ENCODE measurements around the gene CADPS2.

The CADPS2 gene

GRCh38 chr7:122532406-122533269, 353.6 kb downstream of the CADPS2 start:
- no peak for DNase-seq (ENCODE audit: low read depth in 2 of 2)

- no peak for DNase-seq (ENCODE audit: low read depth in 2 of 2)
Measured at GRCh38 chr7:122528879-122529481, 357.3 kb downstream of the CADPS2 start.

GRCh38 chr7:122525355-122525754, 360.9 kb downstream of the CADPS2 start:
- no peak for DNase-seq (ENCODE audit: low read depth in 2 of 2)

- no peak for DNase-seq (ENCODE audit: low read depth in 2 of 2)
Measured at GRCh38 chr7:122521767-122522166, 364.5 kb downstream of the CADPS2 start.

- no peak for DNase-seq (ENCODE audit: low read depth in 2 of 2)
Measured at GRCh38 chr7:122520971-122521555, 365.2 kb downstream of the CADPS2 start.

GRCh38 chr7:122518488-122518887, 367.8 kb downstream of the CADPS2 start:
- no peak for DNase-seq (ENCODE audit: low read depth in 2 of 2)

- no peak for DNase-seq (ENCODE audit: low read depth in 2 of 2)
Measured at GRCh38 chr7:122517576-122517975, 368.7 kb downstream of the CADPS2 start.

GRCh38 chr7:122515404-122515803, 370.9 kb downstream of the CADPS2 start:
- no peak for DNase-seq (ENCODE audit: low read depth in 2 of 2)

- DNase-seq (ENCODE audit: low read depth in 2 of 2): no peak
Measured at GRCh38 chr7:122511268-122511667, 375.0 kb downstream of the CADPS2 start.

- DNase-seq (ENCODE audit: low read depth in 2 of 2): no peak
Measured at GRCh38 chr7:122507591-122507990, 378.7 kb downstream of the CADPS2 start.

GRCh38 chr7:122492007-122492406, 394.3 kb downstream of the CADPS2 start:
- no peak for DNase-seq (ENCODE audit: low read depth in 2 of 2)

- no peak for DNase-seq (ENCODE audit: low read depth in 2 of 2)
Measured at GRCh38 chr7:122488241-122488640, 398.0 kb downstream of the CADPS2 start.

GRCh38 chr7:122487131-122487530, 399.1 kb downstream of the CADPS2 start:
- no peak for DNase-seq (ENCODE audit: low read depth in 2 of 2)

- DNase-seq (ENCODE audit: low read depth in 2 of 2): no peak
Measured at GRCh38 chr7:122485856-122486255, 400.4 kb downstream of the CADPS2 start.

- no peak for DNase-seq (ENCODE audit: low read depth in 2 of 2)
Measured at GRCh38 chr7:122482212-122482611, 404.0 kb downstream of the CADPS2 start.

- DNase-seq (ENCODE audit: low read depth in 2 of 2): no peak
Measured at GRCh38 chr7:122470859-122471258, 415.4 kb downstream of the CADPS2 start.

GRCh38 chr7:122468945-122469344, 417.3 kb downstream of the CADPS2 start:
- DNase-seq (ENCODE audit: low read depth in 2 of 2): no peak

- no peak for DNase-seq (ENCODE audit: low read depth in 2 of 2)
Measured at GRCh38 chr7:122467661-122468449, 418.4 kb downstream of the CADPS2 start.

GRCh38 chr7:122465296-122465695, 421.0 kb downstream of the CADPS2 start:
- no peak for DNase-seq (ENCODE audit: low read depth in 2 of 2)

- no peak for DNase-seq (ENCODE audit: low read depth in 2 of 2)
Measured at GRCh38 chr7:122463631-122464030, 422.6 kb downstream of the CADPS2 start.

- DNase-seq (ENCODE audit: low read depth in 2 of 2): no peak
Measured at GRCh38 chr7:122460936-122461335, 425.3 kb downstream of the CADPS2 start.

GRCh38 chr7:122457969-122458368, 428.3 kb downstream of the CADPS2 start:
- no peak for DNase-seq (ENCODE audit: low read depth in 2 of 2)

All from stimulated activated CD4-positive, alpha-beta T cell treated with anti-CD3 and anti-CD28 coated beads, Interleukin-4, amount 100 ng/mL, for 48 hours (primary cell).